Skeletal muscle tissue (tissue), 4 donors: ENCODE results near the gene ATN1. TPM values are rescaled to one million over a fixed set of nuclear protein-coding genes. Genes with fewer than 3 reads are reported as not detected.

Experiments
- H3K27ac ChIP-seq: one replicate; pipeline ENCODE4 v1.7.0; 2013; ENCODE audit warnings: mild to moderate bottlenecking, low read depth, low read length, inconsistent platforms
- H3K27me3 ChIP-seq, 3 donors: one replicate each; pipeline ENCODE4 v1.7.0; 2013; ENCODE audit warnings: low read length in 3 of 3; ENCODE audit not compliant: control insufficient read depth in 3 of 3, insufficient read depth in 3 of 3
- H3K36me3 ChIP-seq, 3 donors: one replicate each; pipeline ENCODE4 v1.7.0; 2013; ENCODE audit warnings: low read length in 3 of 3; ENCODE audit not compliant: control insufficient read depth in 3 of 3, insufficient read depth in 3 of 3
- H3K4me1 ChIP-seq, 3 donors: one replicate each; pipeline ENCODE4 v1.7.0; 2013; ENCODE audit warnings: low read length in 3 of 3, mild to moderate bottlenecking in 3 of 3; ENCODE audit not compliant: control insufficient read depth in 3 of 3, insufficient read depth in 3 of 3
- H3K4me3 ChIP-seq, 3 donors: one replicate each; pipeline ENCODE4 v1.7.0; 2013; ENCODE audit warnings: low read length in 3 of 3
- H3K9ac ChIP-seq, 3 donors: one replicate each; pipeline ENCODE4 v1.7.0; 2013; ENCODE audit warnings: low read length in 3 of 3, mild to moderate bottlenecking in 3 of 3, moderate library complexity in 2 of 3, low read depth in 1 of 3
- H3K9me3 ChIP-seq, 3 donors: one replicate each; pipeline ENCODE4 v1.7.0; 2013; ENCODE audit warnings: low read length in 3 of 3; ENCODE audit not compliant: control insufficient read depth in 3 of 3
- total RNA-seq: library from RNA; depleted of rRNA; stranded (reverse); fragments of >200 nt; gene quantifications from one replicate; pipeline ENCODE4 v1.2.3, GENCODE V29; 2014
- donor health status: Osteomylitis.

The ATN1 gene
- total RNA-seq, 1 donor from 2014 or later: 7.3 TPM

DNA sequence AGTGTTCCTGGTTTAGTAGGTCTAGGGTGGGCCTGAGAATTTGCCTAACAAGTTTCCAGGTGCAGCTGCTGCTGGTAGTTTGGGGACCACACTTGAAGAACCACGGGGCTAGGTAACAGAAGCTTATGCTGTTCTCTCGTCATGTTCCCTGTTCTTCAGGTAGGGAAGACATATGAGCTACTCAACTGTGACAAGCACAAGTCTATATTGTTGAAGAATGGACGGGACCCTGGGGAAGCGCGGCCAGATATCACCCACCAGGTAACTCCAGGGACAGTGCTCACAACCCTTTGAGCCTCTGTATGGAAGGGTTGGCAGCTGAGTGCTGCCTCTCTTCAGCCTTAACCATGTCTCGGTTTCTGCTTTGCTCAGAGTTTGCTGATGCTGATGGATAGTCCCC is 46.4 kb downstream of the ATN1 start:
- Histone ChIP-seq H3K36me3 (peaks cover 43 to 52% (median 50%) of the 10 kb centered on the region in 3 donors), H3K27me3 (no peaks in the 10 kb centered on the region), H3K9ac (no peak overlapping the region), H3K27ac (no peak overlapping the region), H3K9me3 (no peaks in the 10 kb centered on the region), H3K4me1 (peaks cover 10 to 28% (median 14%) of the 10 kb centered on the region in 3 donors), H3K4me3 (no peak overlapping the region)

GRCh38 chr12:6975297-6976032 is 47.7 kb downstream of the ATN1 start:
- H3K27me3 ChIP-seq: no peaks in the 10 kb centered on the region
- no peak overlapping the region for H3K27ac ChIP-seq
- peaks cover 49 to 64% (median 60%) of the 10 kb centered on the region in 3 donors for H3K36me3 ChIP-seq
- no peaks in the 10 kb centered on the region for H3K9me3 ChIP-seq
- H3K4me3 ChIP-seq: no peak overlapping the region
- H3K4me1 ChIP-seq: peaks cover 3 to 20% (median 8%) of the 10 kb centered on the region in 3 donors
- no peak overlapping the region for H3K9ac ChIP-seq

GRCh38 chr12:6977653-6978052 is 49.9 kb downstream of the ATN1 start:
- no peak overlapping the region for H3K27ac ChIP-seq

DNA sequence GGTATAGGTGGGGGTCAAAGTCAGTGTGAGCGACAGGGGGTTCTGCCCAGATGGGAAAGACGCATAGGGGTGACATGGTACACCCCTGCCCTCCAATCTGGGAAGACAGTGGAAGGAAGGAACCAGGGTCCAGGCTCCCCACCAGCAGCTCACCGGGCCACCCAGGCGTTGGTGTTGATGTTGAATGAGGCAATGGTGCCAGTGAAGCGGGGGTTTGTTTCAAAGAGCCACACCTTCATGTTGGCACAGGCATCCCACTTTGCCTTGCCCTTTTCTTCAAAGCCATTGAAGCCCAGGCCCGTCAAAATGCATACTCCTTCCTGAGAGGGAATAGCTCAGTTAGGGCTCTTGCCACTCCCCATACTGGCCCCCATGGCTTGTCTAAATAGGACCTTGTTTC is 50.4 kb downstream of the ATN1 start:
- H3K9me3 ChIP-seq: no peaks in the 10 kb centered on the region
- H3K4me3 ChIP-seq: no peak overlapping the region
- no peaks in the 10 kb centered on the region for H3K4me1 ChIP-seq
- peaks cover 68 to 89% (median 87%) of the 10 kb centered on the region in 3 donors for H3K36me3 ChIP-seq
- H3K27me3 ChIP-seq: no peaks in the 10 kb centered on the region
- no peak overlapping the region for H3K9ac ChIP-seq
- no peak overlapping the region for H3K27ac ChIP-seq

More at GRCh38 chr12:6977653-6978052, 49.9 kb downstream of the ATN1 start:
- H3K4me3 ChIP-seq: no peak overlapping the region
- no peak overlapping the region for H3K9ac ChIP-seq
- H3K36me3 ChIP-seq: peaks cover 68 to 85% (median 82%) of the 10 kb centered on the region in 3 donors
- H3K4me1 ChIP-seq: peaks cover 0 to 2% (median 0%) of the 10 kb centered on the region in 3 donors
- H3K27me3 ChIP-seq: no peaks in the 10 kb centered on the region
- no peaks in the 10 kb centered on the region for H3K9me3 ChIP-seq

GRCh38 chr12:6978611-6979011 is 50.9 kb downstream of the ATN1 start:
- H3K4me3 ChIP-seq: no peak overlapping the region
- no peak overlapping the region for H3K27ac ChIP-seq
- H3K4me1 ChIP-seq: no peaks in the 10 kb centered on the region
- H3K36me3 ChIP-seq: peaks cover 68 to 93% (median 90%) of the 10 kb centered on the region in 3 donors
- H3K9me3 ChIP-seq: no peaks in the 10 kb centered on the region
- H3K27me3 ChIP-seq: no peaks in the 10 kb centered on the region
- H3K9ac ChIP-seq: no peak overlapping the region

DNA sequence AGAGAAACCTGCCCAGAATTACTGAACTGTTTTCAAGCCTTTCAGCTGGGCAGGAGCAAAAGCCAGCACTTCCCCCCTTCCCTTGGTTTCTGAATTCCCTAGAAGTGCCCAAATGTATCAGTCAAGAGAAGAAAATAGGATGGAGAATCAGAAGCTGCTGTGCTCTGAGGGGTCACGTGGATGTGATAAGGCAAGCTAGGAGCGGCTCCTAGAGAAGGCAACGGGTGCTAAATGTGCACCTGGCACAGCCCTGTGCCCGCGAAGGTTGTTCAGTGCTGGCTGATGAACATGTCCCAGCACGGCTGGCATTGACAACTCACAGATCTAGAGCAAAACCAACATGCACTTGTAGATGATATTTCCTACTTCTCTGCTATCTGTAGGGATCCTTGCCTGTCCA is 51.3 kb downstream of the ATN1 start:
- peaks cover 67 to 91% (median 89%) of the 10 kb centered on the region in 3 donors for H3K36me3 ChIP-seq
- no peaks in the 10 kb centered on the region for H3K9me3 ChIP-seq
- no peak overlapping the region for H3K27ac ChIP-seq
- no peaks in the 10 kb centered on the region for H3K4me1 ChIP-seq
- H3K27me3 ChIP-seq: no peaks in the 10 kb centered on the region
- H3K4me3 ChIP-seq: no peak overlapping the region
- no peak overlapping the region for H3K9ac ChIP-seq

DNA sequence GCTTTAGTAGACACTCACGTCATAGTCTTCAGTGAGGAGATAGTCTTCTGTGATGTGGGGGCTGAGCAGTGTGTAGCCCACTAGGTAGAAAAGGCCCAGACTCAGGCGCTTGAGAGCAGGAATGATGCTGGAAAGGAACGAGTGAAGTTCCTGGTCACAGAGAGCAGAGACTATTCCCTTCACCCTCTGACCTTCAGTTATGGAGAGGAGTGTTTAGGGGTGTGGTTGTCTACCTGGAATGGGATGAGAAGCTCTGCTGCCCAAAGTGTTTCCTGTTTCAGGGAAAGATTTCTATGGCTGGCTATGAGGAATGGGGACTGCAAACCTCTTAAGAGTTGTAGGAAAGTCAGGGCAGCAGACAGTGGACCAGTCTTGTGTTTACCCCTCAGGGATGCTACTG is 51.7 kb downstream of the ATN1 start:
- H3K9me3 ChIP-seq: no peaks in the 10 kb centered on the region
- H3K9ac ChIP-seq: no peak overlapping the region
- H3K27ac ChIP-seq: no peak overlapping the region
- no peaks in the 10 kb centered on the region for H3K27me3 ChIP-seq
- H3K36me3 ChIP-seq: peaks cover 63 to 90% (median 85%) of the 10 kb centered on the region in 3 donors
- H3K4me1 ChIP-seq: no peaks in the 10 kb centered on the region
- no peak overlapping the region for H3K4me3 ChIP-seq

DNA sequence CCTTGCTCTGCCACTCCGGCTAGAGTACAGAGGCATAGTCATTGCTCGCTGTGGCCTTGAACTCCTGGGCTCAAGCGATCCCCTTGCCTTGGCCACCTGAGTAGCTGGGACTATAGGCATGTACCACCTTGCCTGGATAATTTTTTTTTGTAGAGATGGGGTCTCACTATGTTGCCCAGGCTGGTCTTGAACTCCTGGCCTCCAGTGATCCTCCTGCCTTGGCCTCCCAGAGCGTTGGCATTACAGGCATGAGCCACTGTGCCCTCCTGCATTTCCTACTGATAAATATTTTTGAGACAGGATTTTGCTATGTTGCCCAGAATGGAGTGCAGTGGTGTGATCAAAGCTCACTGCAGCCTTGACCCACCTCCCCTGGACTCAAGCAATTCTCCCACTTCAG is 52.3 kb downstream of the ATN1 start:
- no peak overlapping the region for H3K27ac ChIP-seq
- H3K4me1 ChIP-seq: no peaks in the 10 kb centered on the region
- H3K9me3 ChIP-seq: no peaks in the 10 kb centered on the region
- no peak overlapping the region for H3K4me3 ChIP-seq
- H3K36me3 ChIP-seq: peaks cover 63 to 84% (median 82%) of the 10 kb centered on the region in 3 donors
- no peaks in the 10 kb centered on the region for H3K27me3 ChIP-seq
- no peak overlapping the region for H3K9ac ChIP-seq

GRCh38 chr12:6980740-6981139 is 53.0 kb downstream of the ATN1 start:
- no peaks in the 10 kb centered on the region for H3K9me3 ChIP-seq
- no peaks in the 10 kb centered on the region for H3K27me3 ChIP-seq
- no peaks in the 10 kb centered on the region for H3K4me1 ChIP-seq
- H3K27ac ChIP-seq: no peak overlapping the region
- no peak overlapping the region for H3K4me3 ChIP-seq
- peaks cover 56 to 78% (median 75%) of the 10 kb centered on the region in 3 donors for H3K36me3 ChIP-seq
- no peak overlapping the region for H3K9ac ChIP-seq

DNA sequence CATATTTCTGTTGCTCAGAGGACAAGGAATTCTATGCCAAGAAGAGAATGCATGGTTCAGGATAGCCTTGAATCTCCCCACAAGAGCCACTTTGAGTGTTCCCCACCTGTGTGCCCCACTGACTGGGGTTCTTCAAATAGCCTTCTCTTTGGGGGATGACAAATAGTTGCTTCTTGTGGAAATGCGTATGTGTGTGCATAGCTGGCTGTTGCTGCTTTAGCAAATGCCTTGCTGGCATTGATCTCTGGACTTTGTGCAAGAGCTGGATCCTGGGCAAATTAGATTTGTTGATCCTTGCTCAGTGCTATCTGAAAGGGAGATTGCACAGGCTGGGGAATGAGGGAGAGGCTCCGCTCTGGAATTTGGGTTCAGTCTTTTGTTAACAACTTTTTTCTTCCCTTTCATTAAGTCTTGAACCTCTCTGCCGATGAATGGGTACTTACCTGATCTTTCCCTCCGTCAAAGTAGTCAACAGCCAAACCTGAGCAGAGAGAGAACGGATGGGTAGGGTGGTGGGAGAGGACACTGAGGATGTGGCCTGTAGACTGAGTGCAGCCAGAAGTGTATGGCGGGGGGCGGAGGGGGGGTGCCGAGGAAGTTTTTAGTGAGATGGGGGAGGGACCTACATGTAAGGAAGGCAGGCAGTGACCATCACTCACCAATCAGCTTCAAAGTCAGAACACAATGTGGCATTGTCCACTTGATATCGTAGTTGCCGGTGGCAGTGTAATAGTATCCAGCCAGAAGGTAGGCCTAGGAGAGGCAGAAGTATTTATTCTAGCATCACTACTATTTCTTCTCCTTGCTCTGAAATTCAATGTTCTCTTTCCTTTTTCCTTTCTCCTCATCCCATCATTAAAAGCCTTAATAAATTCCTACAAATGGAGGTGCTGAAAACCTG is 53.6 kb downstream of the ATN1 start:
- peaks cover 56 to 73% (median 72%) of the 10 kb centered on the region in 3 donors for H3K36me3 ChIP-seq
- no peaks in the 10 kb centered on the region for H3K4me1 ChIP-seq
- no peaks in the 10 kb centered on the region for H3K27me3 ChIP-seq
- H3K9me3 ChIP-seq: no peaks in the 10 kb centered on the region
- H3K27ac ChIP-seq: no peak overlapping the region
- H3K4me3 ChIP-seq: no peak overlapping the region
- H3K9ac ChIP-seq: no peak overlapping the region
